Measurements from ENCODE around the gene PTPRM. TPM values are rescaled to one million over a fixed set of nuclear protein-coding genes. Genes with fewer than 3 reads are reported as not detected.

The PTPRM gene
- total and polyA plus RNA-seq, 9 donors, result 61.7 to 91.5 (median 66.4) TPM

GRCh38 chr18:7597500-7597899, 30.4 kb downstream of the PTPRM start:
- WGBS (ENCODE audit: insufficient coverage), result no CpG with 5 or more reads among the region's 3 CpGs
- no peak overlapping the region for H3K27ac ChIP-seq (ENCODE audit: low read length)
- H3K27me3 ChIP-seq (ENCODE audit: control insufficient read depth, insufficient read depth, low read length), result no peaks in the 10 kb centered on the region
- H3K9me3 ChIP-seq (replicated peaks; ENCODE audit: control insufficient read depth, low read depth, low read length), result no peaks in the 10 kb centered on the region
- no peak overlapping the region for H3K4me3 ChIP-seq (ENCODE audit: low read length)
- DNase-seq, result no peak
- H3K4me1 ChIP-seq (ENCODE audit: control insufficient read depth, insufficient read depth, low read length), result no peaks in the 10 kb centered on the region
- H3K36me3 ChIP-seq (ENCODE audit: control insufficient read depth, insufficient read depth, low read length), result no peaks in the 10 kb centered on the region

GRCh38 chr18:7598167-7599047, 31.3 kb downstream of the PTPRM start:
- H3K27ac ChIP-seq (ENCODE audit: low read length), result no peak overlapping the region

GRCh38 chr18:7600036-7600435, 32.9 kb downstream of the PTPRM start:
- H3K4me1 ChIP-seq (ENCODE audit: control insufficient read depth, insufficient read depth, low read length), result peaks cover 14% of the 10 kb centered on the region
- no peaks in the 10 kb centered on the region for H3K9me3 ChIP-seq (replicated peaks; ENCODE audit: control insufficient read depth, low read depth, low read length)
- 60% methylated on average over 6 of the region's 6 CpGs for WGBS (ENCODE audit: insufficient coverage)
- no peaks in the 10 kb centered on the region for H3K36me3 ChIP-seq (ENCODE audit: control insufficient read depth, insufficient read depth, low read length)
- no peak for DNase-seq
- H3K27me3 ChIP-seq (ENCODE audit: control insufficient read depth, insufficient read depth, low read length), result no peaks in the 10 kb centered on the region
- no peak overlapping the region for H3K4me3 ChIP-seq (ENCODE audit: low read length)
- H3K27ac ChIP-seq (ENCODE audit: low read length), result no peak overlapping the region

More at GRCh38 chr18:7598167-7599047, 31.3 kb downstream of the PTPRM start:
- Histone ChIP-seq H3K27me3 (ENCODE audit: control insufficient read depth, insufficient read depth, low read length) (no peaks in the 10 kb centered on the region), H3K9me3 (replicated peaks; ENCODE audit: control insufficient read depth, low read depth, low read length) (no peaks in the 10 kb centered on the region), H3K4me3 (ENCODE audit: low read length) (no peak overlapping the region), H3K36me3 (ENCODE audit: control insufficient read depth, insufficient read depth, low read length) (no peaks in the 10 kb centered on the region), H3K4me1 (ENCODE audit: control insufficient read depth, insufficient read depth, low read length) (peaks cover 3% of the 10 kb centered on the region)
- WGBS (ENCODE audit: insufficient coverage), result 93% methylated on average over 2 of the region's 7 CpGs
- no peak for DNase-seq

GRCh38 chr18:7600528-7601245, 33.6 kb downstream of the PTPRM start:
- DNase-seq, result no peak
- H3K27ac ChIP-seq (ENCODE audit: low read length), result no peak overlapping the region
- no peak overlapping the region for H3K4me3 ChIP-seq (ENCODE audit: low read length)
- whole genome bisulfite sequencing (ENCODE audit: insufficient coverage), result 89% methylated on average over 11 of the region's 13 CpGs
- H3K4me1 ChIP-seq (ENCODE audit: control insufficient read depth, insufficient read depth, low read length), result peaks cover 17% of the 10 kb centered on the region
- no peaks in the 10 kb centered on the region for H3K27me3 ChIP-seq (ENCODE audit: control insufficient read depth, insufficient read depth, low read length)
- no peaks in the 10 kb centered on the region for H3K36me3 ChIP-seq (ENCODE audit: control insufficient read depth, insufficient read depth, low read length)
- H3K9me3 ChIP-seq (replicated peaks; ENCODE audit: control insufficient read depth, low read depth, low read length), result no peaks in the 10 kb centered on the region

GRCh38 chr18:7601246-7601615, 34.1 kb downstream of the PTPRM start:
- 69% methylated on average over 4 of the region's 6 CpGs for WGBS (ENCODE audit: insufficient coverage)
- H3K27ac ChIP-seq (ENCODE audit: low read length), result no peak overlapping the region
- H3K9me3 ChIP-seq (replicated peaks; ENCODE audit: control insufficient read depth, low read depth, low read length), result no peaks in the 10 kb centered on the region
- H3K36me3 ChIP-seq (ENCODE audit: control insufficient read depth, insufficient read depth, low read length), result no peaks in the 10 kb centered on the region
- H3K27me3 ChIP-seq (ENCODE audit: control insufficient read depth, insufficient read depth, low read length), result no peaks in the 10 kb centered on the region
- no peak overlapping the region for H3K4me3 ChIP-seq (ENCODE audit: low read length)
- DNase-seq, result no peak
- peaks cover 23% of the 10 kb centered on the region for H3K4me1 ChIP-seq (ENCODE audit: control insufficient read depth, insufficient read depth, low read length)

- H3K4me3 ChIP-seq (ENCODE audit: low read length), result no peak overlapping the region
- 92% methylated on average over 3 of the region's 3 CpGs for WGBS (ENCODE audit: insufficient coverage)
- no peaks in the 10 kb centered on the region for H3K36me3 ChIP-seq (ENCODE audit: control insufficient read depth, insufficient read depth, low read length)
- no peak for DNase-seq
- H3K4me1 ChIP-seq (ENCODE audit: control insufficient read depth, insufficient read depth, low read length), result peaks cover 30% of the 10 kb centered on the region
- no peaks in the 10 kb centered on the region for H3K9me3 ChIP-seq (replicated peaks; ENCODE audit: control insufficient read depth, low read depth, low read length)
- no peaks in the 10 kb centered on the region for H3K27me3 ChIP-seq (ENCODE audit: control insufficient read depth, insufficient read depth, low read length)
- no peak overlapping the region for H3K27ac ChIP-seq (ENCODE audit: low read length)
Observed at GRCh38 chr18:7601936-7602335, 34.8 kb downstream of the PTPRM start.

- Histone ChIP-seq H3K4me1 (ENCODE audit: control insufficient read depth, insufficient read depth, low read length) (peaks cover 41% of the 10 kb centered on the region), H3K36me3 (ENCODE audit: control insufficient read depth, insufficient read depth, low read length) (no peaks in the 10 kb centered on the region), H3K4me3 (ENCODE audit: low read length) (no peak overlapping the region), H3K27ac (ENCODE audit: low read length) (peak overlapping the region; percentile 2), H3K27me3 (ENCODE audit: control insufficient read depth, insufficient read depth, low read length) (no peaks in the 10 kb centered on the region), H3K9me3 (replicated peaks; ENCODE audit: control insufficient read depth, low read depth, low read length) (no peaks in the 10 kb centered on the region)
- 25% methylated on average over 1 of the region's 4 CpGs for WGBS (ENCODE audit: insufficient coverage)
- no peak for DNase-seq
Observed at GRCh38 chr18:7603259-7604000, 36.3 kb downstream of the PTPRM start.

GRCh38 chr18:7604361-7604760, 37.2 kb downstream of the PTPRM start:
- no peaks in the 10 kb centered on the region for H3K27me3 ChIP-seq (ENCODE audit: control insufficient read depth, insufficient read depth, low read length)
- WGBS (ENCODE audit: insufficient coverage), result no CpG with 5 or more reads among the region's 3 CpGs
- H3K4me1 ChIP-seq (ENCODE audit: control insufficient read depth, insufficient read depth, low read length), result peaks cover 50% of the 10 kb centered on the region
- no peaks in the 10 kb centered on the region for H3K9me3 ChIP-seq (replicated peaks; ENCODE audit: control insufficient read depth, low read depth, low read length)
- H3K4me3 ChIP-seq (ENCODE audit: low read length), result no peak overlapping the region
- peak; percentile 80 for DNase-seq
- H3K36me3 ChIP-seq (ENCODE audit: control insufficient read depth, insufficient read depth, low read length), result no peaks in the 10 kb centered on the region
- peak overlapping the region; percentile 31 for H3K27ac ChIP-seq (ENCODE audit: low read length)

- H3K27ac ChIP-seq (ENCODE audit: low read length), result peak overlapping the region; percentile 42
Observed at GRCh38 chr18:7605705-7606104, 38.6 kb downstream of the PTPRM start.

More at GRCh38 chr18:7605705-7606104, 38.6 kb downstream of the PTPRM start:
- DNase-seq, result no peak
- Histone ChIP-seq H3K4me1 (ENCODE audit: control insufficient read depth, insufficient read depth, low read length) (peaks cover 54% of the 10 kb centered on the region), H3K9me3 (replicated peaks; ENCODE audit: control insufficient read depth, low read depth, low read length) (no peaks in the 10 kb centered on the region), H3K27me3 (ENCODE audit: control insufficient read depth, insufficient read depth, low read length) (no peaks in the 10 kb centered on the region), H3K36me3 (ENCODE audit: control insufficient read depth, insufficient read depth, low read length) (no peaks in the 10 kb centered on the region), H3K4me3 (ENCODE audit: low read length) (no peak overlapping the region)
- WGBS (ENCODE audit: insufficient coverage), result no CpG with 5 or more reads among the region's 2 CpGs

Measured in muscle of leg (tissue), 11 donors.